Upper lobe of left lung (tissue), 4 donors: ENCODE measurements around the gene SLC9C1.

Experiments used
- POLR2A ChIP-seq, 4 donors: fragments of 450-650 bp; IDR thresholded peaks; one replicate each; pipeline ENCODE4 v1.5.1; 2016 to 2017; ENCODE audit warnings: antibody characterized with exemption in 4 of 4, mild to moderate bottlenecking in 2 of 4
- POLR2AphosphoS5 ChIP-seq, 2 donors: sonication (generic); formaldehyde crosslinking; IDR thresholded peaks; one replicate each; pipeline ENCODE4 v1.5.1; 2017; ENCODE audit warnings: antibody characterized with exemption in 2 of 2

DNA sequence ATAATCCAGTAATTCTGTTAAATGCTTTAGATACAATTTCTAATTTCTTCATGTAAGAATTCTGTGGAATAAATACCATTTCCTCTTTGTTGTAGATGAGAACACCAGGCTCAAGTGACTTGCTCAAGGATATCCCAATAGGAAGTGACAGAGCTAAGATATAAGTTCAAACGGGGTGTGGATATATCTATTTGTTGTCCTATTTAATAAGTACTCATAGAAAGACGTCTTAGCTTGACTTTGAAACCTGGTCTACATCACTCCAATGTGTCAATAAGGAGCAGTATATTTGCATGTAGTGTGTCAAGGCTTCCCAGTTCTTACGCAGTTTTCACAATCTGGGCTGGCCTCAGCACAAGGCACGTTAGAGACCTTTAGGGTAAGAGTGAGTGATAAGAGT lies 156.2 kb downstream of the SLC9C1 start:
- TF ChIP-seq POLR2AphosphoS5 (IDR thresholded peaks at IDR 0.05), result no peak
- TF ChIP-seq POLR2A (IDR thresholded peaks at IDR 0.05), result no peak
